NCI-H1105 (cell line): Measurements from ENCODE around the gene WWTR1.
A peak's percentile ranks its signal among the peaks of the same experiment; 100 is the strongest.

Experiments
- DNase-seq: peaks from one replicate; lab custom pipeline; 2025; lab: John Stamatoyannopoulos, UW

WWTR1 gene

GRCh38 chr3:149567381-149567780 lies 90.4 kb downstream of the WWTR1 start:
- DNase-seq: no peak

- DNase-seq: no peak
These were observed 91.4 kb downstream of the WWTR1 start for GRCh38 chr3:149566292-149566975.

GRCh38 chr3:149564079-149564478 lies 93.7 kb downstream of the WWTR1 start:
- no peak for DNase-seq

- DNase-seq: no peak
These were observed 94.7 kb downstream of the WWTR1 start for GRCh38 chr3:149563114-149563513.

- DNase-seq: no peak
These were observed 97.2 kb downstream of the WWTR1 start for GRCh38 chr3:149560617-149561016.

- DNase-seq: no peak
These were observed 97.8 kb downstream of the WWTR1 start for GRCh38 chr3:149560001-149560400.

- no peak for DNase-seq
These were observed 98.3 kb downstream of the WWTR1 start for GRCh38 chr3:149559525-149559924.

GRCh38 chr3:149555927-149556326 lies 101.9 kb downstream of the WWTR1 start:
- DNase-seq: no peak

- DNase-seq: no peak
These were observed 103.0 kb downstream of the WWTR1 start for GRCh38 chr3:149554826-149555225.

GRCh38 chr3:149553781-149554451 lies 103.9 kb downstream of the WWTR1 start:
- no peak for DNase-seq

- DNase-seq: no peak
These were observed 105.1 kb downstream of the WWTR1 start for GRCh38 chr3:149552700-149553099.

GRCh38 chr3:149551500-149551899 lies 106.3 kb downstream of the WWTR1 start:
- no peak for DNase-seq

GRCh38 chr3:149548669-149549065 lies 109.2 kb downstream of the WWTR1 start:
- DNase-seq: no peak

GRCh38 chr3:149547954-149548668 lies 109.7 kb downstream of the WWTR1 start:
- DNase-seq: no peak

GRCh38 chr3:149547413-149547812 lies 110.4 kb downstream of the WWTR1 start:
- no peak for DNase-seq

- no peak for DNase-seq
These were observed 112.8 kb downstream of the WWTR1 start for GRCh38 chr3:149545049-149545448.

- DNase-seq: no peak
These were observed 115.2 kb downstream of the WWTR1 start for GRCh38 chr3:149542375-149543312.

- no peak for DNase-seq
These were observed 116.7 kb downstream of the WWTR1 start for GRCh38 chr3:149541091-149541491.

- no peak for DNase-seq
These were observed 119.5 kb downstream of the WWTR1 start for GRCh38 chr3:149538371-149538770.

- peak; percentile 66 for DNase-seq
These were observed 121.4 kb downstream of the WWTR1 start for GRCh38 chr3:149536429-149536828.

- DNase-seq: no peak
These were observed 122.5 kb downstream of the WWTR1 start for GRCh38 chr3:149535333-149535685.

- peak; percentile 81 for DNase-seq
These were observed 123.0 kb downstream of the WWTR1 start for GRCh38 chr3:149534671-149535332.
